Measurements from ENCODE around the gene ISYNA1. TPM values are rescaled to one million over a fixed set of nuclear protein-coding genes. Genes with fewer than 3 reads are reported as not detected.

The ISYNA1 gene
- polyA plus RNA-seq (2011; rRNA removed) (17.6 and 18.0 TPM in 2 replicates), polyA plus RNA-seq (2017; fragmentation: RNase III; extraction: RNeasy Plus Mini Kit Qiagen cat#74134 plus additional on column Dnase treatment) (48.5 to 71.0 TPM (median 60.7 TPM) in 3 replicates), polyA minus RNA-seq (2011; rRNA and poly(A)+ RNA removed) (17.4 and 29.8 TPM in 2 replicates)
- polyA plus RNA-seq (2012; cell fraction: cytosol; rRNA removed): 43.0 and 56.5 TPM in 2 replicates
- polyA plus RNA-seq (2012; cell fraction: nucleus; rRNA removed): 199 and 307 TPM in 2 replicates

DNA sequence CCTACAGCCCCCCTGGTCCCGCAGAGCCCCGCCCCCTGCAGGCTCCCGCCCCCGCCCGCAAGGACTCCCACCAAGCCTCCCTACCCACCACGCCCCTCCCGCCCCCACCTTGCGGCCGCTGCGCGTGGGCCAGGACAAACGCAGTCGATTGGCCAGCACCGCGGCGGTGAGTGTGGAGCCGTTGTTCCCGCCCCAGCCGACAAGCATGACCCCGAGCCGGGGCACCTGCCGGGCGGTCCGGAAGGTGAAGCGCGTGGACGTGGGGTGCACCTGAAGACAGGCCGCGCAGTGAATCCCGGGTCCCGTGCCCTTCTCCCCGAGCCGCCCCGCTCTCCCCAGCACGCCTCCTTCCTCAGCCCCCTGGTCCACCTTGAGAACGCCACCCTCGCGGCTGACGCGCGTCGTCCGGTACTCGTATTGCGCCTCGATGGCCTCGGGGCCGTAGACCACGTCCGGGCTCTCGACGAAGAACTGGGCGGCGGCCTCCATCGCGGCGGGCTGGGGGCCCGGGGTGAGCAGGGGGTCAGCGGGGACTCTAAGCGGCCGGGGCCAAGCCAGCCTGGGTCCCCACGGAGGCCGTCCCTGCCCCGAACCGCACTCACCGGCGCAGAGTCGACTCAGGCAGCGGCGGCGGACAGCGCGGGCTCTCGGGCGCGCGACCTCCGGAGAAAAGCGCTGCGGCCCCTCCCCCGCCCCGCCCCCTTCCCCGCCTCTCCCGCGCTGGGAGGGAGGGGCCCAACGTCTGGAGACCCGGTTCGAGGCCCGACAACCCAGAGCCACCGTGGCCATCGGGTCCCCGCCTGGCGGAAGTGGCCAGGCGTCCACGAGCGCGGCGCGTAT is at the start of gene ISYNA1:
TSS of gene ISYNA1 (minus strand) at position 643 of the 840 bp plus-strand sequence. CDS start at position 489, 154 bp downstream.
- ChIA-PET POLR2A (interaction anchor here (0.6 kb wide), 1 partner anchor 112 kb away, joined by 4 read pairs; no protein-coding TSS in a partner anchor), CTCF (interaction anchor here (2.8 kb wide), 1 partner anchor 13 kb away, joined by 18 read pairs; no protein-coding TSS in a partner anchor)

DNA sequence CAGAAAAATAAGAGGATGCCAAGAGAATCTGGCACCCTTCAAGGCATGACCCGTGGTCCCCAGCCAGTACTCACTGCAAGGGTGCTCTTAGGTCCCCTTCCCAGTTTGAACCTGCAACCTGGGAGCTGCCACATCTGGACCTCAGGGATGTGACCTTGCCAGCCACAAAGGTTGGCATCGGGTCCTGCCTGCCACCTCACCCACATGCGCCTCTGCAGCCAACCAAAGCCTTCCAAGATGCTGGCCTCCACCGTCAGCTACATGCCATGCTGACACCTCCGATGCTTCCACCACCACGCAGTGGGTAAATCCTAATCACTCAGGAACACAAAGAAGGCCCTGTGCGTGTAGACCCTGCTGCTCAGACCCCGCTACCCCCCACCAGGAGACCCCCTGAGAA is 48.8 kb upstream of the ISYNA1 start:
- 73% methylated on average over 7 of the region's 8 CpGs for WGBS (ENCODE audit: missing lambda C conversion rate)
- Histone ChIP-seq H3K9me3 (no peaks in the 10 kb centered on the region), H3K4me1 (peaks cover 35% of the 10 kb centered on the region), H3K4me2 (peak overlapping the region; percentile 93), H3K4me3 (no peak overlapping the region), H3K27ac (peak overlapping the region; percentile 77 to 89)
- FAIRE-seq (no peak), DNase-seq (ENCODE audit: low read depth in 1 of 2, low spot score in 1 of 2) (no peak), ATAC-seq (no peak)
- CTCF ChIA-PET: interaction anchor here (1.1 to 5.5 kb wide), 7 partner anchors 9 to 103 kb away, joined by 4 to 38 read pairs (median 5); partner anchors contain the start of gene REX1BD
- TF ChIP-seq, protein P1, sequence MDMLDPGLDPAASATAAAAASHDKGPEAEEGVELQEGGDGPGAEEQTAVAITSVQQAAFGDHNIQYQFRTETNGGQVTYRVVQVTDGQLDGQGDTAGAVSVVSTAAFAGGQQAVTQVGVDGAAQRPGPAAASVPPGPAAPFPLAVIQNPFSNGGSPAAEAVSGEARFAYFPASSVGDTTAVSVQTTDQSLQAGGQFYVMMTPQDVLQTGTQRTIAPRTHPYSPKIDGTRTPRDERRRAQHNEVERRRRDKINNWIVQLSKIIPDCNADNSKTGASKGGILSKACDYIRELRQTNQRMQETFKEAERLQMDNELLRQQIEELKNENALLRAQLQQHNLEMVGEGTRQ (IDR thresholded peaks at IDR 0.05): no peak
- no peak for TF ChIP-seq RAD21 (conservative IDR thresholded peaks at IDR 0.05 in 1 of 2, IDR thresholded peaks at IDR 0.05 in 1 of 2)
- no peak for TF ChIP-seq FOSL2 (IDR thresholded peaks at IDR 0.05)
- no peak for TF ChIP-seq FOSL2 (CRISPR knock-in tag; IDR thresholded peaks at IDR 0.05)
- TF ChIP-seq GATA3 (IDR thresholded peaks at IDR 0.05; ENCODE audit: borderline replicate concordance): no peak
- no peak for TF ChIP-seq ZSCAN20 (CRISPR knock-in tag; IDR thresholded peaks at IDR 0.05)
- TF ChIP-seq MAZ (IDR thresholded peaks at IDR 0.05; ENCODE audit: borderline replicate concordance, low read depth, low read length): no peak
- no peak for TF ChIP-seq MAX (IDR thresholded peaks at IDR 0.05)
- TF ChIP-seq EHF (CRISPR knock-in tag; IDR thresholded peaks at IDR 0.05): no peak
- TF ChIP-seq, protein P2, sequence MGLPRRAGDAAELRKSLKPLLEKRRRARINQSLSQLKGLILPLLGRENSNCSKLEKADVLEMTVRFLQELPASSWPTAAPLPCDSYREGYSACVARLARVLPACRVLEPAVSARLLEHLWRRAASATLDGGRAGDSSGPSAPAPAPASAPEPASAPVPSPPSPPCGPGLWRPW (IDR thresholded peaks at IDR 0.05): no peak
- no peak for TF ChIP-seq RARB (CRISPR knock-in tag; IDR thresholded peaks at IDR 0.05)
- no peak for TF ChIP-seq CBX8 (IDR thresholded peaks at IDR 0.05)
- TF ChIP-seq RFX5 (IDR thresholded peaks at IDR 0.05): no peak
- POLR2A ChIA-PET: interaction anchor here (1.4 kb wide), 1 partner anchor 36 kb away, joined by 3 read pairs; no protein-coding TSS in a partner anchor

More for the DNA sequence above, at the start of gene ISYNA1:
- TF ChIP-seq KDM1A (IDR thresholded peaks at IDR 0.05; ENCODE audit: low read depth) (no peak), POLR2A (IDR thresholded peaks at IDR 0.05; ENCODE audit: low read length) (peak; percentile 16; the same call in 1 of the 2 replicates), RCOR1 (IDR thresholded peaks at IDR 0.05; ENCODE audit: low read depth, low read length) (no peak), JUN (IDR thresholded peaks at IDR 0.05) (peak in 1 of 2 experiments; percentile 33; a peak in 2 of 5 replicates), E2F6 (IDR thresholded peaks at IDR 0.05; ENCODE audit: borderline replicate concordance, low read depth) (0 out of 2 replicates have a peak, but pooled peaks have one; percentile 73), ZNF302 (CRISPR knock-in tag; IDR thresholded peaks at IDR 0.05) (no peak), MAX (IDR thresholded peaks at IDR 0.05) (peak; percentile 69), EHMT2 (IDR thresholded peaks at IDR 0.05; ENCODE audit: low read depth) (no peak)
- TF ChIP-seq, protein P1 (IDR thresholded peaks at IDR 0.05): no peak
- Histone ChIP-seq H3K4me3 (peak within 1 kb of the TSS; percentile 76), H3K4me2 (peak within 1 kb of the TSS; percentile 98), H3K4me1 (peaks cover 30% of the 10 kb centered on the region), H3K27ac (peak within 1 kb of the TSS; percentile 82 to 96), H3K9me3 (no peaks in the 10 kb centered on the region)
- no CpG with 5 or more reads among the region's 99 CpGs for WGBS (ENCODE audit: missing lambda C conversion rate)
- FAIRE-seq (no peak), DNase-seq (ENCODE audit: low read depth in 1 of 2, low spot score in 1 of 2) (peak in 1 of 2 experiments; percentile 69), ATAC-seq (peak; percentile 30 to 62)
